Fibroblast of pulmonary artery (primary cell): ENCODE results near the gene GSTA3.
A peak's percentile ranks its signal among the peaks of the same experiment; 100 is the strongest.

Experiments
- DNase-seq: peaks from one replicate; pipeline ENCODE4 v3.0.0-alpha.2; 2010; ENCODE audit warnings: low read depth
- H3K4me3 ChIP-seq: replicated peaks from 2 replicates; pipeline ENCODE4 v1.5.1; 2011; ENCODE audit warnings: low read depth, mild to moderate bottlenecking, control low read depth, low read length, moderate library complexity
- CTCF ChIP-seq: IDR thresholded peaks from 2 replicates; pipeline ENCODE4 v1.5.1; 2011; ENCODE audit warnings: mild to moderate bottlenecking, control low read depth, low read length, inconsistent platforms; ENCODE audit errors: missing control alignments

GSTA3 gene

GRCh38 chr6:52890018-52890417 lies 19.5 kb downstream of the GSTA3 start:
- no peak for DNase-seq
- no peak for TF ChIP-seq CTCF
- no peak overlapping the region for H3K4me3 ChIP-seq

DNA sequence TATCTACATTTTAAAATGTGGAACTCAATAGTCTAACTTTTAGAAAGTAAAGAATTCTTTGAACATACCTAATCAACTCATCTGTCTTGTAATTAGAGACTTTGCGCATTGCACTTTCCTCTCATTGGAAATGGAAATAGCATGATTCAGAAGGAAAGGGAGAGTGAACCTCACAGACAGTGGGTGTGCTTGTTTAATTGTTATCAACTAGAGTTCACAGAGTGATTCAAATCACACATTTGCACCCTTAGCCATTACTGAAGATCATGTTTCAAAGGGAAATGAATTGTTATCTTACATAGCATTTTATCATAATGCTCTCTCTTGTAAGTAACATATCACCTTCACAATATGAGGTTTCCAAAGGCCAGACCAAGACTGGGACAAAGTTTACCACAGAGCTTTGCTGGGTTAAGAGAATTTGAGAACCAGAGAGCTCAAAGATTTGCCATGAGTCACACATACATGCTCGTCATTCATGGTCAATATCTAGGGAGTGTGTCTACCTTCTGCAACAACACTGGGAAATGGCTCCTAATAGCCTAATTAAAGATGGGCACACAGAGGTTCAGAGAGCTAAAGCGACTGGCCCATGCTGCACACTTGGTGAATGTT lies 21.5 kb downstream of the GSTA3 start:
- no peak overlapping the region for H3K4me3 ChIP-seq
- no peak for DNase-seq
- TF ChIP-seq CTCF = no peak

DNA sequence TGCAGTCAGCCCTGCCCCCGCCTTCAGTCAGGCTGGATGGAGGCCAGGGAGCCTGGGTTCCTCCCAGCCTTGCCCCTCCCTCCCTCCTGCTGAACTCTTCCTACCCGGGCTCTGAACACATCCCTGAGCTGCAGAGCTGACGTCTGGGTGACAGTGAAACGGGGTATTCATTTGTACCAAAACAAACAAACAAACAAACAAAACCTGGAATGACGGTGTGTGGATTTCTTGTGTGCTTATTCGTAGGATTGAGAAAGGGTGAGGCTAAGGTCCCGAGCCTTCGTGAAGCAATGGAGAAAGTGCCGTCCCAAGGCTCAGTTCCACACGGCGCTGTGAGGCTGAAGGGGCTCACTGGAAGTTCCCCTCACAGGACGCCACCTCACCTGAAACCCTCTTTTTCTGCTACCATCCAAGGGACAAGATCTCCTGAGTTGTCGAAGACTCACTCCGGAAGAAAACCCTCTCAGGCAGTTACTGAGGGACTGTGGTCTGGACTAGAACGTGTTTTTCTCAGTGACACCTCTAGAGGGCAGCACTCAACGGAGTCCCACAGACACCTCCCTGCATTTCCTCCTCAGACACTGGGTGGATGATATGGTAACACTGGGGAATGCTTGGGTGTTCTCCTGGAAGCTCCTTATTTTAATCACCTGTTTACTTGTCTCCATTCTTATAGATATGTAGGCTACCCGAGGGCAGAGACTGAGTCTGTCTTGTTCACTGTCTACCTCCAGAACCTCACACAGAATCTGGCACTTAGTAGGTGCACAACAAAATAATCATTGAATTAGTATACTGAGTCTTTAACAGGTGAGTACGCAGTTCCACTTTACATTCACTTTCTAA lies 27.3 kb downstream of the GSTA3 start:
- peak; percentile 79 for TF ChIP-seq CTCF
- peak overlapping the region; percentile 50 for H3K4me3 ChIP-seq
- peak; percentile 77 for DNase-seq

DNA sequence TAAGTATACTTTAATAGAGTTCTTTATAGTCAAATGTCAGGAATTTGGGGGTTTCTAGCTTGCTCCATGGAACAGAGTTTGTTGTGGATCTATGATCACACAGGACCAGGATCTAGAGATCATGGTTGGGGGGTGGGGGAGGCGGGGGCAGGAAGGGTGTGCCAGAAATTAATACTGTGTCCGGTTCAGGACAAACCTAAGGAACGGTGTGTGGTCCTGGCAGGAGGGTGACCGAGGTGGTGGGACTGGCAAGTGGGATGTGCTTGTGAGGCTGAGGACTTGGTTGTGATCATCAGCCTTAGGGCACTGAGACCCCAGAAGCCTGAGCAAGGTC lies 27.9 kb downstream of the GSTA3 start:
- DNase-seq = no peak
- H3K4me3 ChIP-seq = no peak overlapping the region
- TF ChIP-seq CTCF = no peak

GRCh38 chr6:52877786-52878185 lies 31.7 kb downstream of the GSTA3 start:
- DNase-seq = no peak
- TF ChIP-seq CTCF = no peak

DNA sequence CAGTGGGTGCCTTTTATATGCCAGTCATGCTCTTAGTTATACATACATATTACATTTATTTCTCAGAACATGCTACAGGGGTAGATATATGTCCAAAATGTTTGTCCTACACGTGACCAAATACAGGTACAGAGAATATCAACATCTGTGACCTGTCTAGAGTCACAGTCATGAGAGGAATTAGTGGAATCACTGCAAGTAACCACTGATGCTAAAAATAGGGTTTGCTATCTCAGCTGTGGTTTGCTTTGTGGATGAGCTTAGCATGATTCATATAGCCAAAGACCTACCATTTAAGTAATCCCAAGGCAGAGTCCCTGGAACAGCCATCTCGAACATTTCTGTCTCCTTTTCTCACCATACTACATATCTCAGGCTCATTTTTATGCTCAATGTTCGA lies 32.3 kb downstream of the GSTA3 start:
- no peak overlapping the region for H3K4me3 ChIP-seq
- peak; percentile 80 for DNase-seq
- TF ChIP-seq CTCF = no peak

More at GRCh38 chr6:52877786-52878185, 31.7 kb downstream of the GSTA3 start:
- H3K4me3 ChIP-seq = no peak overlapping the region
